Eye (tissue), 1 donor: ENCODE measurements around the gene UGT2B17.
"Not testable (repeated sequence)": the region's sequence is repeated elsewhere in the genome, so short reads cannot be mapped to it uniquely, and the experiment has no call there.

Source experiments
- DNase-seq: peaks from one replicate; pipeline ENCODE4 v3.0.0-alpha.2; 2015

The UGT2B17 gene

GRCh38 chr4:68568535-68568934 is 7.6 kb downstream of the UGT2B17 start:
- not testable (repeated sequence) for DNase-seq

GRCh38 chr4:68566364-68566763 is 9.8 kb downstream of the UGT2B17 start:
- DNase-seq = not testable (repeated sequence)

- DNase-seq = not testable (repeated sequence)
Measured at GRCh38 chr4:68565082-68565481, 11.0 kb downstream of the UGT2B17 start.

- DNase-seq = not testable (repeated sequence)
Measured at GRCh38 chr4:68560364-68561070, 15.6 kb downstream of the UGT2B17 start.

- not testable (repeated sequence) for DNase-seq
Measured at GRCh38 chr4:68553830-68554229, 22.3 kb downstream of the UGT2B17 start.

- not testable (repeated sequence) for DNase-seq
Measured at GRCh38 chr4:68552818-68553811, 23.0 kb downstream of the UGT2B17 start.

- not testable (repeated sequence) for DNase-seq
Measured at GRCh38 chr4:68542742-68543141, 33.4 kb downstream of the UGT2B17 start.

- DNase-seq = no peak
Measured at GRCh38 chr4:68536375-68536774, 39.7 kb downstream of the UGT2B17 start.

- no peak for DNase-seq
Measured at GRCh38 chr4:68535974-68536373, 40.1 kb downstream of the UGT2B17 start.

GRCh38 chr4:68522232-68522631 is 53.9 kb downstream of the UGT2B17 start:
- DNase-seq = not testable (repeated sequence)

- DNase-seq = no peak
Measured at GRCh38 chr4:68520985-68521384, 55.1 kb downstream of the UGT2B17 start.

GRCh38 chr4:68518889-68519288 is 57.2 kb downstream of the UGT2B17 start:
- no peak for DNase-seq

GRCh38 chr4:68505452-68505851 is 70.7 kb downstream of the UGT2B17 start:
- not testable (repeated sequence) for DNase-seq

- not testable (repeated sequence) for DNase-seq
Measured at GRCh38 chr4:68504836-68505235, 71.3 kb downstream of the UGT2B17 start.

GRCh38 chr4:68503462-68503861 is 72.7 kb downstream of the UGT2B17 start:
- not testable (repeated sequence) for DNase-seq

GRCh38 chr4:68499021-68499420 is 77.1 kb downstream of the UGT2B17 start:
- DNase-seq = no peak

GRCh38 chr4:68498413-68499007 is 77.6 kb downstream of the UGT2B17 start:
- peak; percentile 83 for DNase-seq

- no peak for DNase-seq
Measured at GRCh38 chr4:68494688-68495087, 81.4 kb downstream of the UGT2B17 start.

- DNase-seq = peak; percentile 2
Measured at GRCh38 chr4:68490826-68491457, 85.2 kb downstream of the UGT2B17 start.

GRCh38 chr4:68489338-68489737 is 86.8 kb downstream of the UGT2B17 start:
- no peak for DNase-seq
